GM13977 (cell line): ENCODE data around the gene SREK1.

Experiments
- DNase-seq: peaks from one replicate; pipeline ENCODE4 v3.0.0; 2012; ENCODE audit warnings: low spot score
- in situ Hi-C: fragments of 300-500 bp; cut with MboI; formaldehyde crosslinking; loops from one replicate; pipeline ENCODE4 v1.12.0; 2022; ENCODE audit warnings: low sequenced_read_pairs, low pct_unique_long_range_greater_than_20kb, mixed read lengths, inconsistent platforms; ENCODE audit not compliant: unreplicated experiment
- TF ChIP-seq, protein P1 (sequence below): IDR thresholded peaks from 2 replicates; pipeline ENCODE4 v1.5.1; 2012; ENCODE audit warnings: mild to moderate bottlenecking, control low read depth; ENCODE audit not compliant: insufficient read depth; ENCODE audit errors: extremely low read depth, missing control alignments

SREK1 gene

DNA sequence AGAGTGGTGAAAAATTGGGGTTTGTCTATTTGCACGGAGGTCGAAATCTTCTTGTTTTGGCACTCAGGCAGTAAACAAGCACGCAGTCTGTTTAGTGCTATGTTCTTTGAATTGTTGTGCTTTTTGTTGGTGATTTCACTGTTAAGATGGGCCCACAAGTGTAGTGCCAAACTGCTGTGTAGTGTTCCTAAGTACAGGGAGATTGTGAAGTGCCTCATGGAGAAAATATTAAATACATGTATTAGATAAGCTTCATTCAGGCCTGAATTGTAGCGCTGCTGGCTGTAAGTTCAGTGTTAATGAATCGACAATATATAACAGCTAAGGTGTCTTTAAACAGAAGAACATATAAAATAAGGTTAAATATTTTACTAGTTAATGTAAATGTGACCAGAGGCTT lies 17.3 kb downstream of the SREK1 start:
- no peak for DNase-seq
- in situ Hi-C loops = no loop called here
- TF ChIP-seq, protein P1, sequence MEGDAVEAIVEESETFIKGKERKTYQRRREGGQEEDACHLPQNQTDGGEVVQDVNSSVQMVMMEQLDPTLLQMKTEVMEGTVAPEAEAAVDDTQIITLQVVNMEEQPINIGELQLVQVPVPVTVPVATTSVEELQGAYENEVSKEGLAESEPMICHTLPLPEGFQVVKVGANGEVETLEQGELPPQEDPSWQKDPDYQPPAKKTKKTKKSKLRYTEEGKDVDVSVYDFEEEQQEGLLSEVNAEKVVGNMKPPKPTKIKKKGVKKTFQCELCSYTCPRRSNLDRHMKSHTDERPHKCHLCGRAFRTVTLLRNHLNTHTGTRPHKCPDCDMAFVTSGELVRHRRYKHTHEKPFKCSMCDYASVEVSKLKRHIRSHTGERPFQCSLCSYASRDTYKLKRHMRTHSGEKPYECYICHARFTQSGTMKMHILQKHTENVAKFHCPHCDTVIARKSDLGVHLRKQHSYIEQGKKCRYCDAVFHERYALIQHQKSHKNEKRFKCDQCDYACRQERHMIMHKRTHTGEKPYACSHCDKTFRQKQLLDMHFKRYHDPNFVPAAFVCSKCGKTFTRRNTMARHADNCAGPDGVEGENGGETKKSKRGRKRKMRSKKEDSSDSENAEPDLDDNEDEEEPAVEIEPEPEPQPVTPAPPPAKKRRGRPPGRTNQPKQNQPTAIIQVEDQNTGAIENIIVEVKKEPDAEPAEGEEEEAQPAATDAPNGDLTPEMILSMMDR = no peak

DNA sequence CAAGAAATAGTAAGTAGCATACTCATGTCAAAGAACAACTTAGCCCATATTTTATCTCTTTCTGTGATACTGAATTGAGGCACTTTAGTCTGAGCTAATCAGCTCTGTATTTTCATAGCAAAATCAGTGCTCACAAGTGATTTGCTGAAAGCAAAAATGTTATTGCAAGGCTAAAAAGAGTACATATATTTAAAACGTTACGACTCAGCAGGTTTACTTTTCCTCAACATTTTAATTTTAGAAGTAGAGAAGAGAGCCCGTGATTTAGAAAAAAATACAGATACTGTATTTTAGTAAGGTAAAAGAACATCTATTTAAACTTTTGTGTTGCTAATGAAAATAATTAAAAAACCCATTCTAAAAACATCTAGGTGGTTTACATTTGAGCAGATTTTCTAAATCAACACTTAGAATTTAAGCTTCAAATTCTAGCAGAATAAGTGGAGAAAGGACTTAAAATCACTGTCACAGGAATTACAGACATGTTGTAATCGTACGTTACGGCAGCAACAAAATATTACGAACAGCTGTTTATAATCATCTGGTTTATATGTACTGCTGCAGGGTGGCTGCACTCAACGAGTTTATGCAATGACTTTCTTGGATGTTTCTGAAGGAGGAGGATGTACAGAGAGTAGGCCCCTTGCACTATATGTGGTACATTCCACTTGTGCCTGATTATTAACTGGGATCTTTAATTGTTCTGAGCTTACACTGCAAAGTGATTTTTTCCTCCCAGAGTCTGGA lies 20.1 kb downstream of the SREK1 start:
- in situ Hi-C loops = no loop called here
- TF ChIP-seq, protein P1 = no peak
- no peak for DNase-seq

DNA sequence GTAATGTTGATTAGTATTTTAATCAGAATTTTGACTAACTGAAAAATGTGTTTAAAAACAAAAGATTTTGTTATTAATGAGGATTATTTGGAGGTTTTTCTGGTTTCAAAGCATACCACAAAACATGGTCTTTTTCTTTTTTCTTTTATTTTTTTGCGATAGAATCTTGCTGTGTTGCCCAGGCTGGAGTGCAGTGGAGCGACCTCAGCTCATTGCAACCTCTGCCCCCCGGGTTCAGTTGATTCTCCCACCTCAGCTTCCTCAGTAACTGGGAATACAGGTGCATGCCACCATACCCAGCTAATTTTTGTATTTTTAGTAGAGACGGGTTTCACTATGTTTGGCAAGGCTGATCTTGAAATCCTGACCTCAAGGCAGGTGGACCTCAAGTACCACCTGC lies 24.1 kb downstream of the SREK1 start:
- no peak for DNase-seq
- in situ Hi-C loops = no loop called here
- TF ChIP-seq, protein P1 = no peak

DNA sequence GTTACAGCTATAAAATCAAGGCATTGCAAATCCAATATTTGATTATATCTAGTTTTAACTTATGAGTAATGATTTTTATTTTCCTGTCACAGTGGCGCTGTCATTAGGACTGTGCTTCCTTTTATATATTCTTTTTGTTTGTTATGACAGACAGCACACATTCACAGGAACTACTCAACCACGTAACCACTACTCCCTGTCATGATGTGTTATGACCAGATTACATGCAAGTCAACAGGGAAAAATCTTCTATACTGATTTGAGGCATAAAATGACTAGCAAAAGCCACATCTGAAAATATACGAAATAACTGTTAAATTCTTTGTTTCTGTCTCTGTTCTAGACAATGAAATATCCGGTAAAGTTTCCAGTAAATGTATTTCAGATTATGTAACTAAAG lies 25.4 kb downstream of the SREK1 start:
- TF ChIP-seq, protein P1 = no peak
- in situ Hi-C loops = no loop called here
- no peak for DNase-seq

DNA sequence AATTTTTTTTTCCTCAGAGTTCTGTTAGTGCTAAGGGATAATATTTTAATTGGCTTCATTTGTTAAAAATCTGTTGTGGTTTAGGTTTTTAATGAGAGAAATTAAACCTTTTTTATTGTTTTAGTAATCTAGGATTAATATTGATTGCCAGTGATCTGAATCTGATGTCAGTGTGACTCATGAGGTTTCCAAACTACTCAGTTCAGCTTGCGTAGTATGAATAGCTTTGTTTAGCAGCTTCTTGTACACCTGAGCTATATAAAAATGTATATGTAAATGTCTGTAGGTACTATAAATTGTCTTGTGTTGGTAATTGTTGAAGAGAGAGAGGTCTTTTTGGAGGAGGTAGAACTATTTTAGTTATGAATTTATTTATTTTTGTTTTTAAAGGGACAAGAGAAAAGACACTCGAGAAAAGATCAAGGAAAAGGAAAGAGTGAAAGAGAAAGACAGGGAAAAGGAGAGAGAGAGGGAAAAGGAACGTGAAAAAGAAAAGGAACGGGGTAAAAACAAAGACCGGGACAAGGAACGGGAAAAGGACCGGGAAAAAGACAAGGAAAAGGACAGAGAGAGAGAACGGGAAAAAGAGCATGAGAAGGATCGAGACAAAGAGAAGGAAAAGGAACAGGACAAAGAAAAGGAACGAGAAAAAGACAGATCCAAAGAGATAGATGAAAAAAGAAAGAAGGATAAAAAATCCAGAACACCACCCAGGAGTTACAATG lies 26.3 kb downstream of the SREK1 start:
- in situ Hi-C loops = no loop called here
- TF ChIP-seq, protein P1 = no peak
- no peak for DNase-seq

DNA sequence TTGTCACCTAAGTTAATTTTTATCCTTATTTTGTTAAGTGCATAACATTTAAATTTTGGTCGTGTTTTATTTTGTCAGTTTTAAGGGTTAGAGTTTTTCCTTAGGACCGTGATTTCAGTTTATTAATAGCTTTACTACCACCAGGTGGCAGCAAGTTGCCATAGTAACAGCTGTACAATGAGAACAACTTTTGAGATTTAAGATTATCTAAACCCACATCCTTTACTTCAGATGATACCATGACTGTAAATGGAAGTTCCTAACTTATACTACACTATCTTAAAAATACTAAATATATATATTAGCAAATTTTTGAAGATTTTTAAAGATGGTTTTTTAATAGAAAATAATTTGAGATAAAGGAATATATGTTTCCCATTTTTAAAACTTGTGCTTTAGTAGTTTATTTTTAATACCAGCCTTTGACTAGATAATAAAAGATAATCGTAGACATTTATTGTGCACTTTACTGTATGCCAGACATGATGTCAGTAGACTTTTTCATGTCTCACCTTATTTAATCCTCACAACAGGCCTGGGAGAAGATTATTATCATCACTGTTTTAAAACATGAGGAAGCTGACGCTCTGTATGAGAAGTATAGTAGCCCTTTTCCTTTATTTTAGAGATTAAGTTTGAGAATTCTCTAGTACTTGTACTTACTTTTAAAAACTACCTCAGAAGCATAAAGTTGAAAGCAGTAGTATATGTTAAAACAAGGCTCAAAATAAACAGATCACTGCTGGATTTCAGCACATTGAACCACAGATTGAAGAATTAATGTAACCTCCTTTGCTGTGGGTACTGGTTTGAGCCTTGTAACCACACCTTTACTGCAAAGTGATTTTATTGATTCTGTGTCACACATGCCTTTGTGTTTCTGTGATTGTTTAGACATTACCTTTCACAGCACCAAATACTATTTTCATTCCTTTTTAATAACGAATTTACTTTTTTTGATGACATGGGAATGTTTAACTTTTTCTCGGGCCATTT lies 27.5 kb downstream of the SREK1 start:
- in situ Hi-C loops = no loop called here
- DNase-seq = no peak
- TF ChIP-seq, protein P1 = peak; percentile 50
